ENCODE results near the gene NCEH1. TPM values are rescaled to one million over a fixed set of nuclear protein-coding genes. Genes with fewer than 3 reads are reported as not detected.

The NCEH1 gene
- total and polyA plus RNA-seq, 2 experiments from 2014 or later: 1.8 to 4.9 TPM

- Mint-ChIP-seq H3K36me3 (ENCODE audit: low read depth) (no peaks in the 10 kb centered on the region), H3K9me3 (no peaks in the 10 kb centered on the region), H3K27me3 (ENCODE audit: insufficient read depth, low read depth, poor library complexity) (peaks cover 5% of the 10 kb centered on the region), H3K27ac (no peak overlapping the region), H3K4me3 (no peak overlapping the region), H3K4me1 (peaks cover 17% of the 10 kb centered on the region)
- no peaks in the 10 kb centered on the region for H3K79me2 ChIP-seq (replicated peaks; ENCODE audit: insufficient read depth)
- DNase-seq (ENCODE audit: low spot score): no peak
- peaks cover 9% of the 10 kb centered on the region for H3K4me1 ChIP-seq (ENCODE audit: insufficient read depth)
- H3K27ac ChIP-seq (ENCODE audit: low read depth): no peak overlapping the region
- H4K20me1 ChIP-seq (replicated peaks; ENCODE audit: insufficient read depth): no peaks in the 10 kb centered on the region; the same call in 1 of the 2 replicates
- no peak for ATAC-seq
- TF ChIP-seq ZNF114 (CRISPR knock-in tag; IDR thresholded peaks at IDR 0.05): no peak
- TF ChIP-seq, protein P1, sequence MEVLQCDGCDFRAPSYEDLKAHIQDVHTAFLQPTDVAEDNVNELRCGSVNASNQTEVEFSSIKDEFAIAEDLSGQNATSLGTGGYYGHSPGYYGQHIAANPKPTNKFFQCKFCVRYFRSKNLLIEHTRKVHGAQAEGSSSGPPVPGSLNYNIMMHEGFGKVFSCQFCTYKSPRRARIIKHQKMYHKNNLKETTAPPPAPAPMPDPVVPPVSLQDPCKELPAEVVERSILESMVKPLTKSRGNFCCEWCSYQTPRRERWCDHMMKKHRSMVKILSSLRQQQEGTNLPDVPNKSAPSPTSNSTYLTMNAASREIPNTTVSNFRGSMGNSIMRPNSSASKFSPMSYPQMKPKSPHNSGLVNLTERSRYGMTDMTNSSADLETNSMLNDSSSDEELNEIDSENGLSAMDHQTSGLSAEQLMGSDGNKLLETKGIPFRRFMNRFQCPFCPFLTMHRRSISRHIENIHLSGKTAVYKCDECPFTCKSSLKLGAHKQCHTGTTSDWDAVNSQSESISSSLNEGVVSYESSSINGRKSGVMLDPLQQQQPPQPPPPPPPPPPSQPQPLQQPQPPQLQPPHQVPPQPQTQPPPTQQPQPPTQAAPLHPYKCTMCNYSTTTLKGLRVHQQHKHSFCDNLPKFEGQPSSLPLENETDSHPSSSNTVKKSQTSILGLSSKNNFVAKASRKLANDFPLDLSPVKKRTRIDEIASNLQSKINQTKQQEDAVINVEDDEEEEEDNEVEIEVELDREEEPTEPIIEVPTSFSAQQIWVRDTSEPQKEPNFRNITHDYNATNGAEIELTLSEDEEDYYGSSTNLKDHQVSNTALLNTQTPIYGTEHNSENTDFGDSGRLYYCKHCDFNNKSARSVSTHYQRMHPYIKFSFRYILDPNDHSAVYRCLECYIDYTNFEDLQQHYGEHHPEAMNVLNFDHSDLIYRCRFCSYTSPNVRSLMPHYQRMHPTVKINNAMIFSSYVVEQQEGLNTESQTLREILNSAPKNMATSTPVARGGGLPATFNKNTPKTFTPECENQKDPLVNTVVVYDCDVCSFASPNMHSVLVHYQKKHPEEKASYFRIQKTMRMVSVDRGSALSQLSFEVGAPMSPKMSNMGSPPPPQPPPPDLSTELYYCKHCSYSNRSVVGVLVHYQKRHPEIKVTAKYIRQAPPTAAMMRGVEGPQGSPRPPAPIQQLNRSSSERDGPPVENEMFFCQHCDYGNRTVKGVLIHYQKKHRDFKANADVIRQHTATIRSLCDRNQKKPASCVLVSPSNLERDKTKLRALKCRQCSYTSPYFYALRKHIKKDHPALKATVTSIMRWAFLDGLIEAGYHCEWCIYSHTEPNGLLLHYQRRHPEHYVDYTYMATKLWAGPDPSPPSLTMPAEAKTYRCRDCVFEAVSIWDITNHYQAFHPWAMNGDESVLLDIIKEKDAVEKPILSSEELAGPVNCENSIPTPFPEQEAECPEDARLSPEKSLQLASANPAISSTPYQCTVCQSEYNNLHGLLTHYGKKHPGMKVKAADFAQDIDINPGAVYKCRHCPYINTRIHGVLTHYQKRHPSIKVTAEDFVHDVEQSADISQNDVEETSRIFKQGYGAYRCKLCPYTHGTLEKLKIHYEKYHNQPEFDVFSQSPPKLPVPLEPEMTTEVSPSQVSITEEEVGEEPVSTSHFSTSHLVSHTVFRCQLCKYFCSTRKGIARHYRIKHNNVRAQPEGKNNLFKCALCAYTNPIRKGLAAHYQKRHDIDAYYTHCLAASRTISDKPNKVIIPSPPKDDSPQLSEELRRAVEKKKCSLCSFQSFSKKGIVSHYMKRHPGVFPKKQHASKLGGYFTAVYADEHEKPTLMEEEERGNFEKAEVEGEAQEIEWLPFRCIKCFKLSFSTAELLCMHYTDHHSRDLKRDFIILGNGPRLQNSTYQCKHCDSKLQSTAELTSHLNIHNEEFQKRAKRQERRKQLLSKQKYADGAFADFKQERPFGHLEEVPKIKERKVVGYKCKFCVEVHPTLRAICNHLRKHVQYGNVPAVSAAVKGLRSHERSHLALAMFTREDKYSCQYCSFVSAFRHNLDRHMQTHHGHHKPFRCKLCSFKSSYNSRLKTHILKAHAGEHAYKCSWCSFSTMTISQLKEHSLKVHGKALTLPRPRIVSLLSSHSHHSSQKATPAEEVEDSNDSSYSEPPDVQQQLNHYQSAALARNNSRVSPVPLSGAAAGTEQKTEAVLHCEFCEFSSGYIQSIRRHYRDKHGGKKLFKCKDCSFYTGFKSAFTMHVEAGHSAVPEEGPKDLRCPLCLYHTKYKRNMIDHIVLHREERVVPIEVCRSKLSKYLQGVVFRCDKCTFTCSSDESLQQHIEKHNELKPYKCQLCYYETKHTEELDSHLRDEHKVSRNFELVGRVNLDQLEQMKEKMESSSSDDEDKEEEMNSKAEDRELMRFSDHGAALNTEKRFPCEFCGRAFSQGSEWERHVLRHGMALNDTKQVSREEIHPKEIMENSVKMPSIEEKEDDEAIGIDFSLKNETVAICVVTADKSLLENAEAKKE (CRISPR knock-in tag; IDR thresholded peaks at IDR 0.05): no peak
- no peak for TF ChIP-seq NANOG (IDR thresholded peaks at IDR 0.05; ENCODE audit: borderline replicate concordance)
- TF ChIP-seq STAT1 (IDR thresholded peaks at IDR 0.05; ENCODE audit: unreplicated experiment): no peak
- no peak for TF ChIP-seq ETS1 (IDR thresholded peaks at IDR 0.05)
- TF ChIP-seq REST (IDR thresholded peaks at IDR 0.05; ENCODE audit: unreplicated experiment): no peak
- no peak for TF ChIP-seq EZH2phosphoT487 (IDR thresholded peaks at IDR 0.05; ENCODE audit: unreplicated experiment)
- TF ChIP-seq JUNB (IDR thresholded peaks at IDR 0.05; ENCODE audit: unreplicated experiment): no peak
- no peak for TF ChIP-seq CREB1 (CRISPR knock-in tag; IDR thresholded peaks at IDR 0.05; ENCODE audit: low read depth)
- no peak for TF ChIP-seq POLR2AphosphoS5 (IDR thresholded peaks at IDR 0.05; ENCODE audit: low read depth)
- TF ChIP-seq EZH2 (IDR thresholded peaks at IDR 0.05; ENCODE audit: low read depth, unreplicated experiment): no peak
- TF ChIP-seq CTCF (conservative IDR thresholded peaks at IDR 0.05; ENCODE audit: low read depth in 2 of 2): no peak
- no peak for TF ChIP-seq ZNF331 (CRISPR knock-in tag; IDR thresholded peaks at IDR 0.05; ENCODE audit: low read depth)
- H3K4me2 ChIP-seq: no peak overlapping the region
- H3K27me3 ChIP-seq (ENCODE audit: insufficient read depth): no peaks in the 10 kb centered on the region
- H3K9me2 ChIP-seq (ENCODE audit: insufficient read depth): 0 out of 2 replicates have a peak, but pooled peaks cover 5% of the 10 kb centered on the region
- H3F3A ChIP-seq (replicated peaks; ENCODE audit: low read depth): no peaks in the 10 kb centered on the region
- H3K4me3 ChIP-seq: no peak overlapping the region
- no peaks in the 10 kb centered on the region for H3K36me3 ChIP-seq (ENCODE audit: insufficient read depth)
- H2AFZ ChIP-seq: no peak overlapping the region
These were observed 58.8 kb downstream of the NCEH1 start for GRCh38 chr3:172651936-172652625.
